Neural cell (in vitro differentiated cells): ENCODE measurements around the gene AK2.

ENCODE experiments used
- EP300 ChIP-seq: fragments of 450-650 bp; conservative IDR thresholded peaks from 2 replicates; pipeline ENCODE4 v1.6.1; 2014; ENCODE audit warnings: antibody characterized with exemption, mild to moderate bottlenecking, moderate library complexity; ENCODE audit not compliant: poor library complexity, severe bottlenecking
- EZH2 ChIP-seq: fragments of 200-600, 300-800 bp; shearing (Covaris generic), sonication (generic); IDR thresholded peaks from 2 replicates; pipeline ENCODE4 v1.6.1; 2014; ENCODE audit warnings: antibody characterized with exemption, low read length, borderline replicate concordance, mild to moderate bottlenecking; ENCODE audit not compliant: insufficient read depth, poor library complexity, severe bottlenecking
- MXI1 ChIP-seq: fragments of 450-650 bp; conservative IDR thresholded peaks from 2 replicates; pipeline ENCODE4 v1.6.1; 2014; ENCODE audit warnings: antibody characterized with exemption, mild to moderate bottlenecking; ENCODE audit not compliant: poor library complexity, severe bottlenecking
- POLR2AphosphoS5 ChIP-seq: IDR thresholded peaks from 2 replicates; pipeline ENCODE4 v1.6.1; 2012
- SMC3 ChIP-seq: fragments of 450-650 bp; conservative IDR thresholded peaks from 2 replicates; pipeline ENCODE4 v1.6.1; 2014; ENCODE audit warnings: antibody characterized with exemption, mild to moderate bottlenecking, moderate library complexity; ENCODE audit not compliant: poor library complexity
- TAF1 ChIP-seq: IDR thresholded peaks from 2 replicates; pipeline ENCODE4 v1.6.1; 2012; ENCODE audit warnings: low read depth
- TF ChIP-seq, protein P1 (sequence below): fragments of 450-650 bp; IDR thresholded peaks from 2 replicates; pipeline ENCODE4 v1.5.1; 2014; ENCODE audit warnings: antibody characterized with exemption, mild to moderate bottlenecking, moderate library complexity; ENCODE audit not compliant: poor library complexity, severe bottlenecking
- TF ChIP-seq, protein P2 (sequence below): IDR thresholded peaks from 2 replicates; pipeline ENCODE4 v1.6.1; 2012; ENCODE audit warnings: borderline replicate concordance

DNA sequence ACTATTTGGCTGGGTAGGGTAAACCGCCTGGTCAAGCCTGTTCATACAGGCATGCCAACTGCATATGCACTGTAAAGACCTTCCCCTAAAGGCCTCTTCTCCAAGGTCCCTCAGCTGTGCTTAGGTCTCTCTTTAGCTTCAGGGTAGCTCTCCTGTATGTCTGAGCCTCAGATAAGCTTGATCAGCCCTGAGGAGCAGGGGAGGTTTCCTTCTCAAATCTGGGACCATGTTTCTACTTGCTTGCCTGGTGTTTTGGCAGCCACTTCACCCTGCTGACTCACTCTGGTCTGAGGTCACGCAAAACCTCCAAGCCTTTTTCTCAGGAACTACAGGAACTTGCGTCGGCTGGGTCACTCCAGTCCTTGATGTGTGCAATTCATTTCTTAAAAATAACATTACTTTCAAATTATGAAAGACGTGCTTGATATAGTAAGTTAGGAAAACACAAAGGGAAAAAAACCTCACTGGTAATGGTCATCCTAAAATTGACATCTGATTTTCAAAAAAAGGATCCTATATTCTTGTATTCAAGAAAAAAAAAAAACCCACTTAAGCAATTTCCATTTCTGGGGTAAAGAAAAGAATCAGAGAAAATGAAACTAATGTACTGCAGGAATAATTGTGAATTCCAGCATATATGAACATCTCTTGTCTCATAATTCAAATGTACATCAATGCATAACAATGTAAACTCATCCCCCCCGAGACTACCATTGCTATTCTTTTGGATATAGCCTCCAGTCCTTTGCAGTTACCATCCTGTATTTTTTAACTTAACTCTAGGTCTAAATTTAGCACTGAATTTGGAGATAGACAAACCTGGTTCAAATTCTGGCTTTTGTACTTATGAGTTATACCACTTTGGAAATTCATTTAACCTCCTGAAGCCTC lies 47.3 kb downstream of the AK2 start:
- TF ChIP-seq, protein P1, sequence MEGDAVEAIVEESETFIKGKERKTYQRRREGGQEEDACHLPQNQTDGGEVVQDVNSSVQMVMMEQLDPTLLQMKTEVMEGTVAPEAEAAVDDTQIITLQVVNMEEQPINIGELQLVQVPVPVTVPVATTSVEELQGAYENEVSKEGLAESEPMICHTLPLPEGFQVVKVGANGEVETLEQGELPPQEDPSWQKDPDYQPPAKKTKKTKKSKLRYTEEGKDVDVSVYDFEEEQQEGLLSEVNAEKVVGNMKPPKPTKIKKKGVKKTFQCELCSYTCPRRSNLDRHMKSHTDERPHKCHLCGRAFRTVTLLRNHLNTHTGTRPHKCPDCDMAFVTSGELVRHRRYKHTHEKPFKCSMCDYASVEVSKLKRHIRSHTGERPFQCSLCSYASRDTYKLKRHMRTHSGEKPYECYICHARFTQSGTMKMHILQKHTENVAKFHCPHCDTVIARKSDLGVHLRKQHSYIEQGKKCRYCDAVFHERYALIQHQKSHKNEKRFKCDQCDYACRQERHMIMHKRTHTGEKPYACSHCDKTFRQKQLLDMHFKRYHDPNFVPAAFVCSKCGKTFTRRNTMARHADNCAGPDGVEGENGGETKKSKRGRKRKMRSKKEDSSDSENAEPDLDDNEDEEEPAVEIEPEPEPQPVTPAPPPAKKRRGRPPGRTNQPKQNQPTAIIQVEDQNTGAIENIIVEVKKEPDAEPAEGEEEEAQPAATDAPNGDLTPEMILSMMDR, result no peak
- no peak for TF ChIP-seq EZH2
- no peak for TF ChIP-seq POLR2AphosphoS5
- no peak for TF ChIP-seq EP300
- TF ChIP-seq TAF1, result no peak
- TF ChIP-seq, protein P2, sequence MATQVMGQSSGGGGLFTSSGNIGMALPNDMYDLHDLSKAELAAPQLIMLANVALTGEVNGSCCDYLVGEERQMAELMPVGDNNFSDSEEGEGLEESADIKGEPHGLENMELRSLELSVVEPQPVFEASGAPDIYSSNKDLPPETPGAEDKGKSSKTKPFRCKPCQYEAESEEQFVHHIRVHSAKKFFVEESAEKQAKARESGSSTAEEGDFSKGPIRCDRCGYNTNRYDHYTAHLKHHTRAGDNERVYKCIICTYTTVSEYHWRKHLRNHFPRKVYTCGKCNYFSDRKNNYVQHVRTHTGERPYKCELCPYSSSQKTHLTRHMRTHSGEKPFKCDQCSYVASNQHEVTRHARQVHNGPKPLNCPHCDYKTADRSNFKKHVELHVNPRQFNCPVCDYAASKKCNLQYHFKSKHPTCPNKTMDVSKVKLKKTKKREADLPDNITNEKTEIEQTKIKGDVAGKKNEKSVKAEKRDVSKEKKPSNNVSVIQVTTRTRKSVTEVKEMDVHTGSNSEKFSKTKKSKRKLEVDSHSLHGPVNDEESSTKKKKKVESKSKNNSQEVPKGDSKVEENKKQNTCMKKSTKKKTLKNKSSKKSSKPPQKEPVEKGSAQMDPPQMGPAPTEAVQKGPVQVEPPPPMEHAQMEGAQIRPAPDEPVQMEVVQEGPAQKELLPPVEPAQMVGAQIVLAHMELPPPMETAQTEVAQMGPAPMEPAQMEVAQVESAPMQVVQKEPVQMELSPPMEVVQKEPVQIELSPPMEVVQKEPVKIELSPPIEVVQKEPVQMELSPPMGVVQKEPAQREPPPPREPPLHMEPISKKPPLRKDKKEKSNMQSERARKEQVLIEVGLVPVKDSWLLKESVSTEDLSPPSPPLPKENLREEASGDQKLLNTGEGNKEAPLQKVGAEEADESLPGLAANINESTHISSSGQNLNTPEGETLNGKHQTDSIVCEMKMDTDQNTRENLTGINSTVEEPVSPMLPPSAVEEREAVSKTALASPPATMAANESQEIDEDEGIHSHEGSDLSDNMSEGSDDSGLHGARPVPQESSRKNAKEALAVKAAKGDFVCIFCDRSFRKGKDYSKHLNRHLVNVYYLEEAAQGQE, result no peak
- no peak for TF ChIP-seq MXI1
- no peak for TF ChIP-seq SMC3
